ENCODE measurements around the gene UNC80.

GRCh38 chr2:209958016-209958415 is 186.4 kb downstream of the UNC80 start:
- TF ChIP-seq, protein P1, sequence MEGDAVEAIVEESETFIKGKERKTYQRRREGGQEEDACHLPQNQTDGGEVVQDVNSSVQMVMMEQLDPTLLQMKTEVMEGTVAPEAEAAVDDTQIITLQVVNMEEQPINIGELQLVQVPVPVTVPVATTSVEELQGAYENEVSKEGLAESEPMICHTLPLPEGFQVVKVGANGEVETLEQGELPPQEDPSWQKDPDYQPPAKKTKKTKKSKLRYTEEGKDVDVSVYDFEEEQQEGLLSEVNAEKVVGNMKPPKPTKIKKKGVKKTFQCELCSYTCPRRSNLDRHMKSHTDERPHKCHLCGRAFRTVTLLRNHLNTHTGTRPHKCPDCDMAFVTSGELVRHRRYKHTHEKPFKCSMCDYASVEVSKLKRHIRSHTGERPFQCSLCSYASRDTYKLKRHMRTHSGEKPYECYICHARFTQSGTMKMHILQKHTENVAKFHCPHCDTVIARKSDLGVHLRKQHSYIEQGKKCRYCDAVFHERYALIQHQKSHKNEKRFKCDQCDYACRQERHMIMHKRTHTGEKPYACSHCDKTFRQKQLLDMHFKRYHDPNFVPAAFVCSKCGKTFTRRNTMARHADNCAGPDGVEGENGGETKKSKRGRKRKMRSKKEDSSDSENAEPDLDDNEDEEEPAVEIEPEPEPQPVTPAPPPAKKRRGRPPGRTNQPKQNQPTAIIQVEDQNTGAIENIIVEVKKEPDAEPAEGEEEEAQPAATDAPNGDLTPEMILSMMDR (IDR thresholded peaks at IDR 0.05): no peak
- TF ChIP-seq POLR2A (IDR thresholded peaks at IDR 0.05; ENCODE audit: low read depth): no peak
- no peak for TF ChIP-seq EP300 (IDR thresholded peaks at IDR 0.05)
